Stromal cell of bone marrow (primary cell): ENCODE measurements around the gene EPAS1.
A peak's percentile ranks its signal among the peaks of the same experiment; 100 is the strongest.

Source experiments
- DNase-seq: peaks from one replicate; pipeline ENCODE4 v3.0.0-alpha.2; 2012; ENCODE audit warnings: low read depth

EPAS1 gene

GRCh38 chr2:46325182-46325928 is 28.1 kb downstream of the EPAS1 start:
- no peak for DNase-seq

GRCh38 chr2:46326231-46326980 is 29.2 kb downstream of the EPAS1 start:
- no peak for DNase-seq

- no peak for DNase-seq
Measured at GRCh38 chr2:46327627-46328026, 30.4 kb downstream of the EPAS1 start.

GRCh38 chr2:46328291-46328690 is 31.1 kb downstream of the EPAS1 start:
- DNase-seq = no peak

GRCh38 chr2:46328829-46329228 is 31.6 kb downstream of the EPAS1 start:
- DNase-seq = no peak

- DNase-seq = no peak
Measured at GRCh38 chr2:46329340-46329739, 32.1 kb downstream of the EPAS1 start.

GRCh38 chr2:46329803-46330775 is 32.9 kb downstream of the EPAS1 start:
- peak; percentile 88 for DNase-seq

- no peak for DNase-seq
Measured at GRCh38 chr2:46331109-46331766, 34.0 kb downstream of the EPAS1 start.

- no peak for DNase-seq
Measured at GRCh38 chr2:46332686-46333281, 35.6 kb downstream of the EPAS1 start.

GRCh38 chr2:46333912-46334311 is 36.7 kb downstream of the EPAS1 start:
- DNase-seq = peak; percentile 72

GRCh38 chr2:46334389-46335271 is 37.4 kb downstream of the EPAS1 start:
- DNase-seq = peak; percentile 97

GRCh38 chr2:46335391-46336282 is 38.4 kb downstream of the EPAS1 start:
- DNase-seq = peak; percentile 80

GRCh38 chr2:46336283-46336959 is 39.2 kb downstream of the EPAS1 start:
- no peak for DNase-seq

GRCh38 chr2:46337208-46337994 is 40.2 kb downstream of the EPAS1 start:
- no peak for DNase-seq

- no peak for DNase-seq
Measured at GRCh38 chr2:46338674-46339073, 41.5 kb downstream of the EPAS1 start.

- DNase-seq = no peak
Measured at GRCh38 chr2:46339200-46339599, 42.0 kb downstream of the EPAS1 start.

- DNase-seq = no peak
Measured at GRCh38 chr2:46339676-46340459, 42.7 kb downstream of the EPAS1 start.
